Stimulated activated CD4-positive, alpha-beta T cell treated with anti-CD3 and anti-CD28 coated beads, Interleukin-1b, Interleukin-23, amount 100 ng/mL, for 48 hours (primary cell): ENCODE measurements around the gene TRIM28.

Experiments used
- DNase-seq: peaks from one replicate; pipeline ENCODE4 v3.0.0-alpha.2; 2020

TRIM28 gene

DNA sequence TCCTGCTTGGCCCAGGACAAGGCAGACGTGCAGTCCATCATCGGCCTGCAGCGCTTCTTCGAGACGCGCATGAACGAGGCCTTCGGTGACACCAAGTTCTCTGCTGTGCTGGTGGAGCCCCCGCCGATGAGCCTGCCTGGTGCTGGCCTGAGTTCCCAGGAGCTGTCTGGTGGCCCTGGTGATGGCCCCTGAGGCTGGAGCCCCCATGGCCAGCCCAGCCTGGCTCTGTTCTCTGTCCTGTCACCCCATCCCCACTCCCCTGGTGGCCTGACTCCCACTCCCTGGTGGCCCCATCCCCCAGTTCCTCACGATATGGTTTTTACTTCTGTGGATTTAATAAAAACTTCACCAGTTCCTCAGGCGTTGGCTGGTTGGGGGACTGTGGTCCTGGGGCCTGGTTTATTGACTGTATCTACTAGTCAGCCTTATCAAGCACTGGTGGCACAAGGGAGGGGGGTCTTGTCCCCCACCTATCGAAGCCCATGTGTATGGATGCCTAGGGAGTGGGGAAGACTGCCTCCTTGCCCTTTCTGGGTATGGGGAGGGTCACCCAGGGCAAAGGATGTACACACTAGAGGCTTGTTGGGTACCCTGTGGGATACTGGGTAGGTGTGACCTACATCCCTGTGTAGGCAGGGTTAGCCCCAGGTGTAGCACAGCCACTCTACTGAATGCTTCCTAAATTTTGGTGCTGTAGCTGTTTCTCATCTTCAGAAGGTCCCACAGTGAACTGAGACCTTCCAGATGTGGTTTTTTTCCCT, 6.7 kb downstream of the TRIM28 start:
- DNase-seq, result no peak

DNA sequence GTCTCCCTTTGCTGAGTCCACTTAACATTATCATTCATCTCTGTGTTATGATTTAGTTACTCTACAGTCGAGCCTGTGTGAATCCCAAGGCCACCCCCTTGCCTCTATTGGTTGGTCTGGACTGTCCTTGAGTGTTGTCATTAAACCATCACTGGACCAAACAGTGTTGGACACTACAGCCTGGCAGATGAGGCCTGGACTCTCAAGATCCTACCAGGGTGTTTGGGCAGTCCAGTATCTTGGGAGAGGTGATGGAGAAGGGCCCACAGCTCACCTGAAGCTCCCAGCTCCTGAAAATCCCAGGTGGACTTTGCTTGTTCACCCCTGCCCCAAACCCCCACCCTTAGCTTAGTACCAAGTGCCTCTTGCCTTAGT, 7.2 kb downstream of the TRIM28 start:
- no peak for DNase-seq

DNA sequence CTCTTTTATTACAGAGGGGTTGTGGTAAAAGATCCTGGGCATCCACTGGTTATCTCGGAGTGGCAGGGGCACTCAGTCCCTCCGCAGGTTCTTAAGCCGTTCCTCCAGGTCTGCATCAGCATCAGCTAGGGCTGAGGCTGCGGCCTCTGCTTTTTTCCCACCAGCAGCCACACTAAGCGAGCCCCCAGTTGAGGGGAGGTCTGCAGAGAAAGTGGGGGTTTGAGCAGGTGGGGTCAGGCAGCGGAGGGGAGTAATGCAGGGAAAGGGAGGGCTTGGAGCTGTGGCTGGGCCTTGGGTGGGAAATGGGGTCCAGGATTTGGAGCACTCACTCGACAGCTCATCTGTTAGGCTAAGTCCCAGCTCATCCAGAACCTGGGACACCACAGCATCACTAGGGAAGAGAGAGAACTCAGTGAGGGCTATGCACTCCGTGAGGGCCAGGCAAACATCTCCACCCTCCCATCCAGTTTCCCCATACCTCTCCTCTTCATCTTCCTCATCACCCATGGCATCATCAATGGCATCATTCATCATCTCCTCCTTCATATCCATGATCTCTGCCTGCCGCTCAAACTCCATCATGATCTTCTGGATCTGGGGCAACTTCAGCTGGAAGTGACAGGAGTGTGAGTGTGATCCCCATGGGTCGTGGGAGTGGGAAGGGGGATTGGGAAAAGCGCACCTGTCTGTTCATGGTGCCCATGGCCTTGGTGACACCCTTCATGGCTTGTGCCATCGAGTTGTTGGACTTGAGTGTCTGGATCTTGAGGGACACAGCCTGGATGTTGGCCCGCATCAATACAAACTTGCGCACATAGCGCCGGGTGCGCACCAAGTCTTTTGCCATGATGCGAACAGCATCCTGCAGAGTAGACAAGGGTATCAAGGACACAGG, 8.0 kb downstream of the TRIM28 start:
- DNase-seq, result no peak

DNA sequence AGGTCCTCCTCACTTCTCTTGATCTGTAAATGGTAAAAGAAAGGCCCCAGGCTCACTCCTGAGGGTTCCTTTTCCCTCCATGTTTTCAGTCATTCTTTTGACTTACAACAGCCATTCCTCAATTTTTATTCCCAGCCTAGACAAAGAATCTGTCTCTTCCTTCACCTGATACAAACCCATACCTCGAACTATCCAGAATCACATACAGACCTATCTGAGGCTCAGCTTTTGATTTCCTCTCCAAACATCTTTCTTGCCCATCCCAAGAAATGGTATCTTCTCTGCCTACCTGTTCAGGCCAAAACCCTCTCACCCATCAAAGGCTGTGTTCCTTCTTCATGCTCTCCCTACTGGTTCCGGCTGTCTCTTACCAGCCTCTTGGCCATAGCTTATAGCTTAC, 8.8 kb downstream of the TRIM28 start:
- DNase-seq, result no peak

DNA sequence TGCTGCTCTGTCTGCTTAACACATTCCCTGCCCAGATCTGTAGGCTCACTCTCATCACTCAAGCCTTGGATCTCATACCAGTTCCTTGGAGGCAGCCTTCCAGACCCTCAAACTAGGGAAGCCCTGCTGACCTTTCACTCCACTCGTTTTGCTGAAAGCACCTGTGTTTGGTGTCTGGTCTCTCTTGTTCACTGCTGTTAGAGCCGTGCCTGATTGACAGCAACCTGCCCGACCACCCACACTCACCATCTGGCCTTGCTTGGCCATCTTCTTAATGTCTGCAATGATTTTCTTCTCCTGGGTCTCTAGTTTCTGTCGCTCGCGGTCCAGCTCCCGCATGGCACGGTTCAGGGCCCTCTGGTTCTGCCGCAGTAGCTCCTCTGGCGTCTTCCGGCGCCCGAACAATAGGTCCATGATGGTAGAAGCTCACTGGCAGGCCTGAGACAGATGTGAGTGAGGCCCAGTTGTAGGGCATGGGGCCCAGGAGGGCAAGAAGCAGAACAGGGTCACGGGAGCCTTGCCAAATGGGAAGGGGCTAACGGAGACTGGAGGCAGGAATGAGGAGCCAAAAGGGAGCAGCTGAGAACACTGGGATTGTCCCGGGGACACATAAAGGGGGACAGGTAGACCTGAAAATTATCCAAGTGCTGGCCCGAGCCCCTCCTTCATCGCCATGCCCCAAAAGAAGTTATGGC, 10.1 kb downstream of the TRIM28 start:
- no peak for DNase-seq

DNA sequence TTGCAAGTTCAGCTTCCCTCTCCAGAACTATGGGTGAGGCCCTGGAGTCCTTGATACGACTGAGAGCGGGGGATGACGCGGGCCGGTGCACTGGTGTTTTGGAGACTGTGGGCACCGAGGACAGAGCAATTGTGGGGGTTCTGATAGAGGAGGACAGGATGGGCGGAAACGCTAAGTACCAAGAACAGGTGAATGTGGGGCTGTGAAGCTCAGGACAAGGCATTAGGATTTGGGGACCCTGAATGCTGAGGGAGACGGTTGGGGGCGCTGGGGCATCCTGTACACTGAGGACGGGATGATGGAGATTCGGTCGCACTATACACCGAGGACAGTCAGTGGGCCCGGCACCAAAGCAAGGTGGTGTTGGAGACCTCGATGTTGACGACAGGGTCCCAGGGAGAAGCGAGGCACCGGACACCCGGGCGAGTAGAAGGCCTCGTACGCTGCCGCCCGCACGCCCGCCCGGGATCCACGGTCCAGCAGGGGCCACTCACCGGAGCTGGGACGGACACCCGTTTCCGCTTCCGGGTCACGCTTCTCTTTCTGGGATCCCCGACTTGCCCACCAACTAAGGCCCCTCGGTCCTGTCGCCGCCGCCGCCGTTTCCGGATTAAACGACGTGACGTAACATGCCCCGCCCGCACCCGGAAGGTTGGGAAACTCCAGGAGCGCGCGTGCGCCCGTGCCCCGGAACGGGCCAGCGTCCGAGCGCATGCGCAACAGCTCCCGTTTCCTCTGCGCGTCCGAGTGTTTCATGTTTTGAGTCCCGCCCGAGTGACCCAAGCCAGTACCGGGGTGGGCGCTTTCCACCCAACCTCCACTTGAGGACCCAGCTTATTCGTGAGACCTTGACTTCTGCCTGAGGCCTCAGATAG, 10.9 kb downstream of the TRIM28 start, which contains the start of gene CHMP2A:
Gene CHMP2A, minus strand, starts transcription at position 612 of the 875 bp plus-strand sequence. CDS start 893 bp downstream, outside the sequence.
- DNase-seq, result peak; percentile 98

DNA sequence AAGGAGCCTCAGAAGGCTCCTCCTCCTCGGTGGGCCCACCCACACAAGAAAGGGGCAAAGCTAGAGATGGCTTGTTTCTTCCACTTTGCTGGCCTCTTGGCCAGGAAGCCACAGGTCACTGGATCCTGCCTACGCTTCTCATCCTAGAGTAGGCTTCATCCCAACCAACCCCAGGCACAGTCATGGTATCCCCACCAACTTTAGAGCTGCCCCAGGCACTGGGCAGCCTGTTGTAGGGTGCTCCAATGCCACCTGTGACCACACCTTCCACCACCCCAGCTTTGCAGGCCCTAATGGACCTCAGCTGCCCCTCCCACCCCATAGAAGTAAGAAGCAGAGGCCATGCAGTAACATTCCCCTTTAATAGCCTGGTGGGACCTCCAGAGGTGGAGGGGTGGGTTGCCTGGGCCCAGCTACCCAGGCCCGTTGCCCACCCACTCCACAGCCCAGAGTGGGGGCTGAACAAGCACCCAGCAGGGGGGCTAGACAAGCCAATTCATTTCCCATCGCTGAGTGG, 11.6 kb downstream of the TRIM28 start:
- DNase-seq, result no peak

DNA sequence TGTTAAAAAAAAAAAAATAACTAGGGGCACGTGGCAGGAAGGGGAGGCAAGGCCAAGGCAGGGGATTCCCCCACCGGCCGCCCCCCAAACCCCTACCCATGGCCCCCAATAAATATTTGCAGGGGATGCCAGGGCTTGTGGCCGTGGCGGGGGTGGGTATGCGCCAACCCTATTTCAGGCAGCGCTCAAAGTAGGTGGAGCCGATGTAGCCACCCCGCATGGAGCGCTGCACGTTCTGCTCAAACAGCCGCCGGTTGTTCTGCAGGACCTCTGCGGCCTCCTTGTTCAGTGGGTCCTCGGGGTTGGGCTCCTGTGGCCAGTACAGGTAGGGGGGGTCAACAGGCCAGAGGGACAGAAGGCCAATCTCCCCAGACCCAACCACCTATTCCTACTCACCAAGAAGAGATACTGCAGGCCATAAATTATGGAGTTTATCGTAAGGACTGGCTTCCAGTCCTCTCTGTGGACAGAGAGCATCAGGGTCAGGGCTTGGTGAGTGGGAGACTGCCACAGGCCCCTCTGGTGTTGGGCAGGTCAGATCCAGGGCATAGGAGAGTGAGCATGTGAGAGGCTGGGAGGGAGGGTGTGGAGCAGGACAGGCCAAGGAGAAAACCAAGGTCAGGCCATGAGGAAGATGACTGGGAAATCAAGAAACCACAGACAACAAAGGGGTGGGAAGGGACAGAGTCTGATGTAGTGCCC, 12.2 kb downstream of the TRIM28 start:
- DNase-seq, result no peak

DNA sequence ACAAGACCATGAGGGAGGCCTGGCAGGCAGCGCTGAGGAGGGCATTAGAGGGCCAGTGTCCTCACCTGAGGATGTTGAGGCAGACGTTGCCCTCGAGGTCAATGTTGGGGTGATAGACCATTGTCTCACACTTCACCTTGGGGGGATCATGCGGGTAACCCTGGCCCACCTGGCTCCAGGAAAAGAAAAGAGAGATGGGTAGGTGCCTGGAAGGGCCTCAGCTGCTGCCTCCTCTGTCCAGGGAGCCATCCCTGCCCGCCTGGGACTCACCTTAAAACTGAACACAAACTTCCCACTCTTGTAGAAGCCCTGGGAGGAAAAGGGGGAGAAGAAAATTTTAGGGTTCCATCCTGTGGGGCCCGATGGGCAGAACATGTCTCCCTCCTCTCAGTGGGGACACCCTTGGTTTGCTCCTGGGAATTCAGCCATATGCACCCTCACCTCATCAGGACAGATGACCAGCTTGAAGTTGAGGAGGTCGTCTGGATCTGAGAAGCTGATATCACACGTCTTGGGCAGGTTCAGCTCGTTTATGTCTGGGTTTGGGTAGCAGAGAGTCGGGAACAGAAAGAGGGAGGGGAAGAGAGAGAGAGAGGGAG, 12.9 kb downstream of the TRIM28 start:
- no peak for DNase-seq

DNA sequence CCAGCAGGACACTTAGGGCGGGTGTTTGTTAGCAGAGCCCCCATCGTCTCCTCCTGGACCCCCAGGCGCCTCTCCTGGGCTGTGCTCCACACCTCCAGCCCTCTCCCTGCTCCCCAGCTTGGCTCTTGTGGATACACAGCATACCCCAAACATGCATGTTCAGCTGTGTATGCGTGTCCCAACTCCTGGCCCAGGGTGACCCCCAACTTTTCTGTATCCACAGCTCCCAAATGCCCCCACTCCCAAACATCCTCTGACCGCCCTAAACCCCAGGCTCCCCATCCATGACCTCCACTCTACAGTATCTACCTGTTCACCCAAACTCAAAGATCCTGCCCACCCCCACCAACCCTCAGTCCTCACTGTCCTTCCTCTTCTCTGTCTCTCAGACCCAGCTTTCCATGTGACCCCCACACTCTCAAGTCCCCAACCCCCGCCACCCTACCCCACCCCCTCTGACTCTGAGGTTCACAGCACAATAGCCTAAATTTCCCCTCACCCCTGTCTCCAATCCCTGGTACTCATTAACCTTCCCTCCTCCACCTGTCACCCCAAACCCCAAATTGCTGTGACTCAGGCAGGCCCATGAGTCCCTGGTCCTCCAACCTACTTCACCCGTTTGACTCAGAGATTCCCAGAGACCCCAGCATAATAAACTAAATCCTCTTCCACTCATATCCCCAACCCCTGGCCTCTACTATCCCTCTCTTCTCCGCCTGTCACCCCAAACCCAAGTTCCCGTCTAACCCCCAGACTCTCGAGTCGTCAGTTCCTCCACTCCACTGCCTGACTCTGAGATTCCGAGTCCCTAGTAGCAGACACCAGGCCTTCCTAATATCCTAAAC, 13.6 kb downstream of the TRIM28 start:
- no peak for DNase-seq

DNA sequence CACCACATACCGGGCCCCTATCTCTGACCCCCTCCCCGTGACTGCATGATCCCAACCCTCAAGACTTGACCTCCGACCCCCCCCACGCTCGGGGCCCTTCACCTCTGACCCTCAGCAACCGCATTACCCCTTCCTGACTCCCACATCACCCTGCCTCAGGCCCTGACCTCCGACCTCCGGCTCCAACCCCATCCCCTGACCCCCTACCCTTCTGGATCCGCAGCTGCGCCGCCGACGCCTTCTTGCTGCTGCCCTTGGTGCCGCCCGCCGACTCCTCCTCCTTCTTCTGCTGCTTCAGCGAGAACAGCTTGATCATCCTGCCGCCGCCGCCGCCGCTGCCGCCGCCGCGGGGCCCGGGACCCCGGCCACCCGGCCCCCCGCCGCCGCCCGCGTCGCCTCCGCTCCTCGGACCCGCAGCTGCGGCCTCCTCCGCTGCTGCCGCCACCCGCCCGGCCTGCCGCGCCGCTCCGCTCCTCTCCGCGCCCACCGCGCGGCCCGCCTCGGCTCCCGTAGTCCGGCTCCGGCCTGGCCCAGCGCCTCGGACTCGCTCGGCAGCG, 14.3 kb downstream of the TRIM28 start, which contains the start of gene UBE2M:
Gene UBE2M, minus strand, starts transcription at position 546 of the 557 bp plus-strand sequence. Its CDS starts 230 bp downstream, at position 316.
- peak; percentile 67 for DNase-seq

DNA sequence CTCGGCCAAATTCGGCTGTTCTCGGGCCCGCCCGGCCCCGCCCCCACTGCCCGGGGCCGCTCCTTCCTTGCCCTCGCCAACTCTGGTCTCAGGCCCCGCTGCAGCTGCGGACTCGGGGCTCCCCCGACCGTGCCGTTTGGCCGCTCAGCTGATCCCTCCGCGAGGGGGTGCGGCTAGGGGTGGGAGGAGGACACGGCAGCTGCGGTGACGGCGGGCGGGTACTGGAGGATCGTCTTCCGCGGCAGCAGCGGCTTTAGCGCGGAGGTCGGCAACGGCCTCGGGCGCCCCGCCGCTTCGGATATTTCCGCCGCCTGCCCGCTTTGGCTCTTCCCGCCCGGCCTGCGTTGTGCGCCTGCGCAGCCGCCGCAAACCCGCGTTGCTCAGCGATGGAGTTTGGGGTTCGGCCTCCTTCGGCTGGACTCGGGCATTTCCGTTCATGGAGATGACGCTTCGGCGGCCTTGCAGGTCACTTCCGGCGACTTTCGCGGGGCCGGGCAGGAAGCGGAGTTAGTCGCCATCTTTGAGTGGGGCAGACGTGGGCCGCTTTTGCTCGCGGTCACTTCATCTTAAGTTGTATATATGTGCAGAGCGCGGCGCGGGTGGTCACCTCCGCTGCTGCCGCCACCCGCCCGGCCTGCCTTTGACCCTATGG, 14.9 kb downstream of the TRIM28 start:
- peak; percentile 100 for DNase-seq

DNA sequence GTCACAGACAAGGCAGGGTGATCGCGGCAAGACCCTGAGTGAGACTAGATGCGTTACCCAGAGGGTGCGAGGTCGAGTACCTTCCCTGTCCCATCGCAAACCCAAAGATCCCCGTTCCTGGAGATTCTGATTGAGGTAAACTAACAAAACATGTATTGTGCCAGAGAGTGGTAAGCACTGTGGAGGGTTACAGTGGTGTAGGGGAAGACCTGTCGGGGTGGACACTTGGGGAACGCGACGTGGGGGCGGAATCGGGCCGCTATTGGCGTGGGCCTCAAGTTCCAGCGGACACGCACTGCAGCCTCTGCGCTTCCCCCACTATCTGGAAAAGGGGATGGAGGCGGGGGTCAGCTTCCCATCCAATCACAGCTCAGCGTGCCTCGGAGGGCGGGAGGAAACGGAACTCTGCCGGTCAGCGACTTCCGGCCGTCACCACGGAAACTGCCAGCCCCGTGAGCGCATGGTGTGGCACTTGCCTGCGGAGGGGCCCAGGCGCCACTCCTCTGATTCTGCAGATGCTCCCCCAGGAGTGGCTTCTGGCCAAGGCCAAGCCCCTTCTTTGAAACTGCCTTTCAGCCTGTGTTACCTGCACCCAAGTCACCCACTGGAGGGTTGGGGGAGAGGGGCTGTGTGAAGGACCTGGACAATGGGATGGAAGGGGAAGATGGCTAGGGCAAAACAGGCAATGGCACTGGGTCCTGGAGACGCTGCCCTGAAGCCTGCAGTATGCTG, 15.6 kb downstream of the TRIM28 start:
- DNase-seq, result peak; percentile 84

DNA sequence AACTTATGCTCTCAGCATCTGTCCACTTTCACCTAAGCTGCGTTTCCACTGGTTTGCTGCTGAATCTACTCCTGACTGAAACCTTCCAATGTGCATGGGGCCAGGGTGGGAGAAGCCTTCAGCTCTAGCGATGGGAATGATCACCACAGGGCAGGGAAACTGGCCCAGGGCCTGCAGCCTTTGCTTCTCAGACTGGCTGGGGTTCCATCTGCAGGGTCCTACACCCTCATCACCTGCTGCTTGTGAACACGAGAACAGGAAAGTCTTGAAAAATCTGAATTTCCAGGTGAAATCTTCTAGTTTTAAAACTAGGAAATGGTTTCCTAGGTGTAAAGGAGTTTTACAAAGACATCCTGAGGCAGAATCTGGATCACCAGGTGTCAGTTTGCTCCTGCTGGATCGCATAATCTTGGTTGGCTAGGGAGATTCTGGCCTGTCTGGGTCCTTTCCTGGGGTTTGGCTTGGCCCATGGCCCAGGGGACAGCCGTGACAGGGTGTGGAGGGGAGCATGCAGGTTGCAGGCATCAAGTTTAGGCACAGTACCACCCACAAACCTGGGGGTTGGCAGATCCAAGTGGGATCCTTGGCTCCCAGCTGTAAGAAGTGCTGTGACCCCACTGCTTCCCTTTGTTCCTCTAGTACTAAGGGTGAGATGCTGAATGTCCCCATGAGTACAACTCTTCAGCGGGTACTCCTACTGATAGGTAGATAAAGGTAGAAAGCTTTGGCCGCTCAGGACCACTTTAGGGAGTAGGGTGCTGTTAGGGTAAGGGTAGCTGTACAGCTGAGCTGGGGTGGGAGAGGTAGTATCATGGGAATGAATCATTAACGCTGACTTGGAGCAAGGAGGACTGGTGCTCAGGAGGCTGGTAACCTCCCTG, 16.4 kb downstream of the TRIM28 start:
- no peak for DNase-seq

DNA sequence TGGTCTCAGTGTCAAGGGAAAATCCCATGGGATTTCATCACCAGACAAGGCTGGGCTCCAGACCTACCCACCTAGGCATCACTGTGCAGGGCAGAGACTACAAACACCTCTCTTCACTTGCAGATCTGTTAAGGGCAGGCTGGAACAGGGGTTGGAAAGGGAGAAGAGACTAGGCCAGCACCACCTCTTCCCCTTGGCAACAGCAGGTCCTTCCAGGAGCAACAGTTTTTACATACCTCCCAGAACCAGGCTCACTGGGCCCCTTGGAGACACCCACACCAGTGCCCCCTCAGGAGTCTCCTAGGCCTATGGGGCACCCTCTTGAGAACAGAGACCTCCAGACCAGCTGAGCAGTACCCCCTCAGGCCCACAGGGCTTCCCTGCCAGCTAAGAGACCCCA, 17.1 kb downstream of the TRIM28 start:
- DNase-seq, result no peak

DNA sequence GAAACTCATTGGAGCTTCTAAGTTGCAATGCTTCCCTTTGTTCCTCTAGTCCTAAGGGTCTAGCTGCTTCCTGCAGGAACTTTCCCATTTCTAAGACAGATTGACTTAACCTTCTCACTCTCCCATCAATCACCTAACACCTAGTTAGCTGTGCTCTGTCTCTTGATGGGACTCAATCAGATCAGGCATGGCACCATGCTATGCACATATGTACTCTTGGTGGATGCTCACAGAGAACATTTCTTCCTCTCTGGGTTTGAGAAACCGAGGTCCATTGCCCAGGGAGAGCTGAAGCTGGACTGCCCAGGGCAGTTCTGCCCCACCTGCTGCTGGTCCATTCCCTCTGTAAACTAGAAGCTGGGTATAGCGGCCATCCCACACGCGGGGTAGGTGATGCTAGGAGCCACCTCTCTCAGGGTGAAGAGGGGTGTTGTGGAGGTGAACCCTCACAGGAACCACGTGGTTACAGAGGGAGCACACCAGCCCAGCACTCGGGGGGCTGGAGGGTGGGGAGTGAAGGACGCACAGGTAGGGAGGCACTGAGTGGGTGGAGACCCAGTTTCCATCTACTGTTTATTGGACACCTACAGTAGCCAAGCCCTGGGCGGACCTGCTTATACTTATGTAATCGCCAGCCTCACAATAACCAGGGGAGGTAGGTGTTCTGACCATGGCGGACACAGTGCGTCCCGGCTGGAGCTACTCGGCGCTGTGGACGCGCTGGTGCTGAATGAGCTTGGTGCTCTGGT, 17.7 kb downstream of the TRIM28 start:
- no peak for DNase-seq
